Stimulated activated CD8-positive, alpha-beta memory T cell treated with anti-CD3 and anti-CD28 coated beads, Interleukin-12 subunit alpha, Interleukin-12 subunit beta, amount 100 ng/mL, for 4 hours (primary cell): ENCODE measurements around the gene NDE1.
A peak's percentile ranks its signal among the peaks of the same experiment; 100 is the strongest.
"Not testable (repeated sequence)": the region's sequence is repeated elsewhere in the genome, so short reads cannot be mapped to it uniquely, and the experiment has no call there.

ENCODE experiments used
- DNase-seq: peaks from one replicate; pipeline ENCODE4 v3.0.0-alpha.2; 2020; ENCODE audit warnings: low read depth

Gene NDE1

GRCh38 chr16:15701367-15701766 is 51.3 kb downstream of the NDE1 start:
- DNase-seq: no peak

GRCh38 chr16:15701975-15702970 is 52.2 kb downstream of the NDE1 start:
- no peak for DNase-seq

DNA sequence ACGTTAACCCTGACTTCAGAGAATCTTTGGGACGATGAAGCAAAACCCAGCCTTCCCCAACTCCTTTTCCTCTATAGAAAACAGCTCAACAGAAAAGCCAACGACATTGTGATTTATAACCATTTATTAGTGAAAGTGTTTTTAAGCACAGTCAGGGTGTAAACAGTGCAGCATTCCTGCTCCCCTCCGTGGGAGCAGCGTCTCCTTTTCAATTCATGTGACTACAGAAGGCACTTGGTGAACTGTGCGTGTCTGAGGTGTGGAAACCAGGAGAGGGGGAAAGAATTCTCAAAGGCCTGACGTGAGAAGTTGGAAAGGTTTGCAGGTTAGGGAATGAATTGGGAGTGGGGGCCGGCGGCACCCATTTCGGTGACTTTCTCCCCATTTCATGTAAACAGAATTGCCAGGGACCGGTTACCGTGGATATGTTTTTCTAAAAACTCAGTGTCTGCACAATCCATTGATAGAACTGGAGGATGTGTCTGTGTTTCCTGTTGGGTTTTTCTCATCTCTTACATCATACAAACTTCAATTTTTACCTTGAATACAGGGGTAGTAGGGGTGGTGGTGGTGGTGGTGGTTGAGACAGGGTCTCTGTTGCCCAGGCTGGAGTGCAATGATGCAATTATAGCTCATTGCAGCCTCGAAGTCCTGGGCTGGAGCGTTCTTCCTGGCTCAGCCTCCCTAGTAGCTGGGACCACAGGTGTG is 53.1 kb downstream of the NDE1 start:
- DNase-seq: no peak

DNA sequence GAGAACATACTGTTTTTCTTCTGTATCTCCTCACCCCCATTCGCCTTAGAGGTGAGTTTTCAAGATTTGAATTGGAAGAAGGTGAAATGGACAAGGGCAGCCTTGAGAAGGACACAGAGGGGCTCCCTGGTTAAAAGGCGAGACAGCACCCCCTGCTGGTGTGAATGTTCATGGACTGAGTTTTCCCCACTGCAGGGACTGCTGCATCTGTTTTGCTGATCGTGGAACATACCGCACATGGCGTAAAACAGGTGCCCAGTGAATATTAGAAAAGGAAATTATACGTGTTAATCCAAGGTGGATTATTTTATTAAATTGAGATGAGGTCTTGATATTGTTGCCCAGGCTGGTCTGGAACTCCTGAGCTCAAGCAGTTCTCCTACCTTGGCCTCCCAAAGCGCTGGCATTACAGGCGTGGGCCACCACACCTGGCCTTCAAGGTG is 54.5 kb downstream of the NDE1 start:
- peak; percentile 33 for DNase-seq

GRCh38 chr16:15705064-15705565 is 55.1 kb downstream of the NDE1 start:
- no peak for DNase-seq

DNA sequence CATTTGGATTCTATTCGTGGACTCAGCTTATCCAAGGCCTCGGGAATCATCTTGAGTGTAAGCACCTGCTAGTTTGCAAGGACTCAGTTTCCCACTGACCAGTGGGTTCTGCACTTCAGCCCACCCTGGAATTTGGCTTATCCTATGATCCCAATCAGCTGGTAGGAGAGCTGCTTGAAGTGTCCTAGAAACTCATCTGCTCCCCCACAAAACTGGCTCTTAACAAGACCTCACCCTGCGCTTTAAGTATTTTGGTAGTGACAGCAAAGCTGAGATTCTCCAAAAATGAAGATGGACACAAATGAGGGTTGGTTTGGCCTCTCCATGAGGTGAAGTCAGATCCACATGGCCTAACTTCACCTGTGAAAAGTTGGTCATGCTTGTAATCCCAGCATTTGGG is 57.3 kb downstream of the NDE1 start:
- DNase-seq: no peak

- no peak for DNase-seq
Measured at GRCh38 chr16:15708096-15708495, 58.1 kb downstream of the NDE1 start.

GRCh38 chr16:15708997-15709396 is 59.0 kb downstream of the NDE1 start:
- no peak for DNase-seq

GRCh38 chr16:15714393-15715172 is 64.5 kb downstream of the NDE1 start:
- DNase-seq: no peak

DNA sequence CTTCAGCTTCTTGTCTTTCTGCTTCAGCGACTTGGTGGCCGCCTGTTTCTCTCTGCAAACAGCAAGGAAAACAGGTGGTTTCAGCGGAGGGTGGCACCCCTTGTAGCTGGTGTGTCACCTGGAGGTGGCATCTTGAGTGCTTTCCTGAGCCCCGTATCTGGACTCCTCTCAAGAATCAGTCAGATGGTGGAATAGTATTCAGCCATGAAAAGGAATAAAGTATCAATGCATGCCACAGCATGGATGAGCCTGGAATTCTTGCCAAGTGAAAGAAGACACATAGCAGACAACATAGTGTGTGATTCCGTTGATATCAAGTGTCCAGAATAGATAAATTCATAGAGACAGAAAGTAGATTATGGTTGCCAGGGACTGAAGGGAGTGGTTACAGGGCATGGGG is 65.2 kb downstream of the NDE1 start:
- DNase-seq: no peak

DNA sequence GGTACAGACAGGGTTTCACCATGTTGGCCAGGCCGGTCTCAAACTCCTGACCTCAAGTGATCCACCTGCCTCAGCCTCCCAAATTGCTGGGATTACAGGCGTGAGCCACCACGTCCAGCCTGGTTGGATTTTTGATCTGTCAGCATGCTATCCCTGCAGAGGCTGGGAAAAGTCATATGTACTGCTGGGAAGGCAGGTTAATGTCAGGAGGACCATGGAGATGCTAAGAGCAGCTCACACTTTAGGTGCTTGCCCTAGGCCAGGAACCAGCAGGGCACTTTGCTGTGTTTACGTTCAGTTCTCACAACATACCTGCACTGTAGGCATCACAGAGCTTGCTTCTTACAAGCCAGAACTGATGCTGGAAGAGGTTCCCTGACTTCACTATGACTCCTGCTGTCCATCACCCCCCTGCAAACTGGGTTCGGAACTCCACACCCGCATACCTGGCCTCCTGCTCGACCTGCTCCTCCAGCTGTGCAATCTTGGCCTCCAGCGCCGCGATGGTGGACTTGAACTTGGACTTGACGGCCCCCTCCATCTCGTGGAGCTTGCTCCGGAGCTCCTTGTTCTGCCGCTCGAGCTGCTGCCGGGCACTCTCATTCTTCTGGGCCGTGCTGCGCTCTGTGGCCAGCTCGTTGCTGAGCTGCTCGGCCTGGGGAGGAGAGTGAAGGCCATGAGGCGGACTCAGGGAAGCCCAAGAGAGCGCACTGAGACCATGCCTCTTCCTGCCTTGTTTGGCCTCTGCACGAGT is 66.8 kb downstream of the NDE1 start:
- no peak for DNase-seq

DNA sequence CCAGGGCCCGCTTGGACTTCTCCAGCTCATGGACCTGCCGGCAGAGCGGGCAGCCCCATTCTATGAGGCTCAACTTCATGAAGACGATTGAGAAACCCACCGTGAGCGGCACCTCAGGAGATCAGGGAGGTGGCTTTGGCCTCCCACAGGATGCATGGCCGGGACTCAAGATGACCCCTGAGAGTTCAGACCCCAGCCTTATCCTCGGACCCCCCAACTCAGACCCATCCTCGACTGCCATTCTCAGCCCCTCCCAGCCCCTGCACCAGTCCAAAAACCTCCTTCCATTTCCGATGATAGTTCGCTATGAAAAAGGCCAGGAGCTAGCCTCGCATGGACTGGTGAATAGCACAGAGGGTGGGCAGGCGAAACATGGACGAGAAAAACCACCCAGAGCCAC is 71.0 kb downstream of the NDE1 start:
- no peak for DNase-seq

DNA sequence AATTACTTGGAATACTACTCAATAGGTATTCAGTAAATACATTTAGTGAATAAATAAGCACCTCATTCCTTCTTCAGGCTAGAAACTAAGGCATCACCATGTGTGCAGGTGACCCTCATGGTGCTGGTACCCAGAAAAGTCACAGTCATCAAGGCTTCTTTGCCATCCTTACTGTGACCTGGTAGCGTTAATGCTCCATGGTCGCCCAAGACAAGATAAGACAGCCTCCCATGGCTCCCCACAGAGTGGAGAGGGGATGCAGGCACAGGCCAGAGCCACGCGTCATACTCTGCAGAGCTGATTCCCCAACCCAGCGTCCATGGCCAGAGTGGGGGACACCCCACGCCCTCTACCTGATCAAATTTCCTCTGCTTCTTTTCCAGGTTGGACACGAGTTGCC is 73.8 kb downstream of the NDE1 start:
- DNase-seq: no peak

GRCh38 chr16:15725641-15726240 is 75.7 kb downstream of the NDE1 start:
- no peak for DNase-seq

GRCh38 chr16:15726715-15727114 is 76.7 kb downstream of the NDE1 start:
- DNase-seq: no peak

- DNase-seq: not testable (repeated sequence)
Measured at GRCh38 chr16:15727697-15728096, 77.7 kb downstream of the NDE1 start.

- DNase-seq: no peak
Measured at GRCh38 chr16:15729152-15729551, 79.1 kb downstream of the NDE1 start.

GRCh38 chr16:15732416-15732815 is 82.4 kb downstream of the NDE1 start:
- no peak for DNase-seq

GRCh38 chr16:15735610-15736009 is 85.6 kb downstream of the NDE1 start:
- no peak for DNase-seq

DNA sequence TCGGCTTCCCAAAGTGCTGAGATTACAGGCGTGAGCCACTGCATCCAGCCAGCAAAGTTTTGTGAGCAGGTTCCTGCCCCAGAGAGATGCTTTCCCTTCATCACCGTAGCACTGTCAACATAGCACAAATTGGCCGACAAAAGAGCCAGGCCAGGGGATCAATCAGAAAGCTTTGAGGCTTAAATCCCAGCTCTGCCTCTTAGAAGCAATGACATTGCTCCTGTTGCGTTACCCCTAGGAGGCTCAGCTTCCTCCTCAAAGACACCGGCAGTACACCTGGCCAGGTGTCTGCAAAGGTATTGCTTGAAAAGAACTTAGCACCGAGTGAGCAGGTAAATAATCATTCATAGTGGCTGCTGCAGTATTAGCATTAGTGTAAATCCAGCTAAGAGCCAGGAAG is 86.5 kb downstream of the NDE1 start:
- DNase-seq: no peak

GRCh38 chr16:15737140-15737644 is 87.1 kb downstream of the NDE1 start:
- no peak for DNase-seq
